HEK293 (cell line): ENCODE data around the gene WNT6.

Experiments
- HOXA7 ChIP-seq: sonication (generic); formaldehyde crosslinking; IDR thresholded peaks from 2 replicates; pipeline ENCODE4 v1.8.1; 2022; ENCODE audit warnings: missing genetic modification reagents, borderline replicate concordance
- HOXD13 ChIP-seq: sonication (generic); formaldehyde crosslinking; IDR thresholded peaks from 2 replicates; pipeline ENCODE4 v1.8.0; 2022; ENCODE audit warnings: missing genetic modification reagents, borderline replicate concordance
- MEIS1 ChIP-seq: sonication (generic); formaldehyde crosslinking; IDR thresholded peaks from 2 replicates; pipeline ENCODE4 v1.8.1; 2022; ENCODE audit warnings: missing genetic modification reagents, mild to moderate bottlenecking, borderline replicate concordance
- MYNN ChIP-seq: fragments of 450-650 bp; formaldehyde crosslinking; IDR thresholded peaks from 2 replicates; pipeline ENCODE4 v1.5.1; 2016; ENCODE audit warnings: missing biosample characterization, missing genetic modification characterization, borderline replicate concordance
- SP3 ChIP-seq: fragments of 450-650 bp; formaldehyde crosslinking; IDR thresholded peaks from 2 replicates; pipeline ENCODE4 v1.5.1; 2016; ENCODE audit warnings: missing biosample characterization, missing genetic modification characterization
- WT1 ChIP-seq: fragments of 450-650 bp; formaldehyde crosslinking; IDR thresholded peaks from 2 replicates; pipeline ENCODE4 v1.5.1; 2016; ENCODE audit warnings: missing biosample characterization, missing genetic modification characterization
- YY1 ChIP-seq: fragments of 450-650 bp; formaldehyde crosslinking; IDR thresholded peaks from 2 replicates; pipeline ENCODE4 v1.5.1; 2018; ENCODE audit warnings: missing biosample characterization, missing genetic modification characterization
- YY2 ChIP-seq: fragments of 450-650 bp; formaldehyde crosslinking; IDR thresholded peaks from 2 replicates; pipeline ENCODE4 v1.5.1; 2016; ENCODE audit warnings: missing biosample characterization, missing genetic modification characterization
- ZBTB17 ChIP-seq: fragments of 450-650 bp; formaldehyde crosslinking; IDR thresholded peaks from 2 replicates; pipeline ENCODE4 v1.5.1; 2016; ENCODE audit warnings: missing biosample characterization, missing genetic modification characterization
- ZFP69B ChIP-seq: fragments of 450-650 bp; formaldehyde crosslinking; IDR thresholded peaks from 2 replicates; pipeline ENCODE4 v1.5.1; 2016; ENCODE audit warnings: missing biosample characterization, missing genetic modification characterization
- ZNF121 ChIP-seq: fragments of 450-650 bp; formaldehyde crosslinking; IDR thresholded peaks from 2 replicates; pipeline ENCODE4 v1.5.1; 2016; ENCODE audit warnings: missing biosample characterization, missing genetic modification characterization
- ZNF157 ChIP-seq: fragments of 450-650 bp; formaldehyde crosslinking; IDR thresholded peaks from 2 replicates; pipeline ENCODE4 v1.5.1; 2016; ENCODE audit warnings: missing biosample characterization, missing genetic modification characterization
- ZNF2 ChIP-seq: fragments of 450-650 bp; formaldehyde crosslinking; IDR thresholded peaks from 2 replicates; pipeline ENCODE4 v1.5.1; 2016; ENCODE audit warnings: missing biosample characterization, missing genetic modification characterization
- ZNF211 ChIP-seq: fragments of 450-650 bp; formaldehyde crosslinking; IDR thresholded peaks from 2 replicates; pipeline ENCODE4 v1.5.1; 2016; ENCODE audit warnings: low read depth, missing biosample characterization, missing genetic modification characterization
- ZNF221 ChIP-seq: fragments of 450-650 bp; formaldehyde crosslinking; IDR thresholded peaks from 2 replicates; pipeline ENCODE4 v1.5.1; 2017; ENCODE audit warnings: missing biosample characterization, missing genetic modification characterization, borderline replicate concordance
- ZNF24 ChIP-seq: fragments of 450-650 bp; formaldehyde crosslinking; IDR thresholded peaks from 2 replicates; pipeline ENCODE4 v1.5.1; 2016; ENCODE audit warnings: missing biosample characterization, missing genetic modification characterization
- ZNF362 ChIP-seq: fragments of 450-650 bp; formaldehyde crosslinking; IDR thresholded peaks from 2 replicates; pipeline ENCODE4 v1.5.1; 2016; ENCODE audit warnings: missing biosample characterization, missing genetic modification characterization
- ZNF521 ChIP-seq: fragments of 450-650 bp; formaldehyde crosslinking; IDR thresholded peaks from 2 replicates; pipeline ENCODE4 v1.5.1; 2017; ENCODE audit warnings: missing biosample characterization, mild to moderate bottlenecking, missing genetic modification characterization
- ZNF548 ChIP-seq: fragments of 450-650 bp; formaldehyde crosslinking; IDR thresholded peaks from 2 replicates; pipeline ENCODE4 v1.5.1; 2016; ENCODE audit warnings: missing biosample characterization, missing genetic modification characterization
- ZNF585B ChIP-seq: fragments of 450-650 bp; formaldehyde crosslinking; IDR thresholded peaks from 2 replicates; pipeline ENCODE4 v1.5.1; 2016; ENCODE audit warnings: missing biosample characterization, missing genetic modification characterization
- ZNF629 ChIP-seq: fragments of 450-650 bp; formaldehyde crosslinking; IDR thresholded peaks from 2 replicates; pipeline ENCODE4 v1.5.1; 2017; ENCODE audit warnings: missing biosample characterization, missing genetic modification characterization
- ZNF645 ChIP-seq: fragments of 450-650 bp; formaldehyde crosslinking; IDR thresholded peaks from 2 replicates; pipeline ENCODE4; 2016; ENCODE audit warnings: missing biosample characterization, missing genetic modification characterization
- ZNF76 ChIP-seq: fragments of 450-650 bp; formaldehyde crosslinking; IDR thresholded peaks from 2 replicates; pipeline ENCODE4; 2016; ENCODE audit warnings: low read depth, missing biosample characterization, missing genetic modification characterization, borderline replicate concordance
- ZNF791 ChIP-seq: fragments of 450-650 bp; formaldehyde crosslinking; IDR thresholded peaks from 2 replicates; pipeline ENCODE4 v1.5.1; 2016; ENCODE audit warnings: missing biosample characterization, missing genetic modification characterization
- ZNF830 ChIP-seq: fragments of 450-650 bp; IDR thresholded peaks from 2 replicates; pipeline ENCODE4 v1.5.0; 2018; ENCODE audit warnings: missing biosample characterization, missing genetic modification characterization, low read depth, mild to moderate bottlenecking, moderate library complexity
- ZNF843 ChIP-seq: fragments of 450-650 bp; formaldehyde crosslinking; IDR thresholded peaks from 2 replicates; pipeline ENCODE4 v1.5.1; 2016; ENCODE audit warnings: missing biosample characterization, missing genetic modification characterization
- TF ChIP-seq, protein P1 (sequence below): fragments of 450-650 bp; formaldehyde crosslinking; IDR thresholded peaks from 2 replicates; pipeline ENCODE4 v1.5.1; 2017; ENCODE audit warnings: missing biosample characterization, missing genetic modification characterization
- TF ChIP-seq, protein P2 (sequence below): fragments of 450-650 bp; formaldehyde crosslinking; IDR thresholded peaks from 2 replicates; pipeline ENCODE4 v1.5.1; 2016; ENCODE audit warnings: missing biosample characterization, missing genetic modification characterization
- TF ChIP-seq, protein P3 (sequence below): fragments of 450-650 bp; formaldehyde crosslinking; IDR thresholded peaks from 2 replicates; pipeline ENCODE4 v1.5.1; 2016; ENCODE audit warnings: missing biosample characterization, missing genetic modification characterization

Gene WNT6

GRCh38 chr2:218908721-218909619, 49.4 kb downstream of the WNT6 start (continued):
- TF ChIP-seq, protein P1, sequence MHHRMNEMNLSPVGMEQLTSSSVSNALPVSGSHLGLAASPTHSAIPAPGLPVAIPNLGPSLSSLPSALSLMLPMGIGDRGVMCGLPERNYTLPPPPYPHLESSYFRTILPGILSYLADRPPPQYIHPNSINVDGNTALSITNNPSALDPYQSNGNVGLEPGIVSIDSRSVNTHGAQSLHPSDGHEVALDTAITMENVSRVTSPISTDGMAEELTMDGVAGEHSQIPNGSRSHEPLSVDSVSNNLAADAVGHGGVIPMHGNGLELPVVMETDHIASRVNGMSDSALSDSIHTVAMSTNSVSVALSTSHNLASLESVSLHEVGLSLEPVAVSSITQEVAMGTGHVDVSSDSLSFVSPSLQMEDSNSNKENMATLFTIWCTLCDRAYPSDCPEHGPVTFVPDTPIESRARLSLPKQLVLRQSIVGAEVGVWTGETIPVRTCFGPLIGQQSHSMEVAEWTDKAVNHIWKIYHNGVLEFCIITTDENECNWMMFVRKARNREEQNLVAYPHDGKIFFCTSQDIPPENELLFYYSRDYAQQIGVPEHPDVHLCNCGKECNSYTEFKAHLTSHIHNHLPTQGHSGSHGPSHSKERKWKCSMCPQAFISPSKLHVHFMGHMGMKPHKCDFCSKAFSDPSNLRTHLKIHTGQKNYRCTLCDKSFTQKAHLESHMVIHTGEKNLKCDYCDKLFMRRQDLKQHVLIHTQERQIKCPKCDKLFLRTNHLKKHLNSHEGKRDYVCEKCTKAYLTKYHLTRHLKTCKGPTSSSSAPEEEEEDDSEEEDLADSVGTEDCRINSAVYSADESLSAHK: no peak
- TF ChIP-seq MYNN (tag by site-specific recombination) (no peak), ZBTB17 (tag by site-specific recombination) (peak; percentile 57; the same call in 1 of the 2 replicates), ZNF629 (tag by site-specific recombination) (peak; percentile 71), ZNF645 (no peak), ZNF221 (tag by site-specific recombination) (no peak), ZNF521 (no peak), ZNF211 (tag by site-specific recombination) (no peak), ZNF548 (tag by site-specific recombination) (no peak), ZNF157 (no peak), ZNF830 (no peak), HOXA7 (CRISPR knock-in tag) (no peak), YY2 (no peak), WT1 (tag by site-specific recombination) (no peak), ZNF121 (tag by site-specific recombination) (no peak), ZNF843 (tag by site-specific recombination) (0 out of 2 replicates have a peak, but pooled peaks have one; percentile 65), ZNF362 (tag by site-specific recombination) (no peak), YY1 (tag by site-specific recombination) (no peak), HOXD13 (CRISPR knock-in tag) (0 out of 2 replicates have a peak, but pooled peaks have one; percentile 34), ZNF76 (tag by site-specific recombination) (peak; percentile 31; the same call in 1 of the 2 replicates), SP3 (tag by site-specific recombination) (peak; percentile 68; the same call in 1 of the 2 replicates), ZNF24 (tag by site-specific recombination) (no peak; the same call in 1 of the 2 replicates), ZFP69B (tag by site-specific recombination) (no peak), MEIS1 (CRISPR knock-in tag) (no peak), ZNF2 (tag by site-specific recombination) (no peak; the same call in 1 of the 2 replicates), ZNF791 (tag by site-specific recombination) (no peak), ZNF585B (tag by site-specific recombination) (no peak)
- TF ChIP-seq, protein P2, sequence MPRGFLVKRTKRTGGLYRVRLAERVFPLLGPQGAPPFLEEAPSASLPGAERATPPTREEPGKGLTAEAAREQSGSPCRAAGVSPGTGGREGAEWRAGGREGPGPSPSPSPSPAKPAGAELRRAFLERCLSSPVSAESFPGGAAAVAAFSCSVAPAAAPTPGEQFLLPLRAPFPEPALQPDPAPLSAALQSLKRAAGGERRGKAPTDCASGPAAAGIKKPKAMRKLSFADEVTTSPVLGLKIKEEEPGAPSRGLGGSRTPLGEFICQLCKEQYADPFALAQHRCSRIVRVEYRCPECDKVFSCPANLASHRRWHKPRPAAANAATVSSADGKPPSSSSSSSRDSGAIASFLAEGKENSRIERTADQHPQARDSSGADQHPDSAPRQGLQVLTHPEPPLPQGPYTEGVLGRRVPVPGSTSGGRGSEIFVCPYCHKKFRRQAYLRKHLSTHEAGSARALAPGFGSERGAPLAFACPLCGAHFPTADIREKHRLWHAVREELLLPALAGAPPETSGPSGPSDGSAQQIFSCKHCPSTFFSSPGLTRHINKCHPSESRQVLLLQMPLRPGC: 0 out of 2 replicates have a peak, but pooled peaks have one; percentile 32
- TF ChIP-seq, protein P3, sequence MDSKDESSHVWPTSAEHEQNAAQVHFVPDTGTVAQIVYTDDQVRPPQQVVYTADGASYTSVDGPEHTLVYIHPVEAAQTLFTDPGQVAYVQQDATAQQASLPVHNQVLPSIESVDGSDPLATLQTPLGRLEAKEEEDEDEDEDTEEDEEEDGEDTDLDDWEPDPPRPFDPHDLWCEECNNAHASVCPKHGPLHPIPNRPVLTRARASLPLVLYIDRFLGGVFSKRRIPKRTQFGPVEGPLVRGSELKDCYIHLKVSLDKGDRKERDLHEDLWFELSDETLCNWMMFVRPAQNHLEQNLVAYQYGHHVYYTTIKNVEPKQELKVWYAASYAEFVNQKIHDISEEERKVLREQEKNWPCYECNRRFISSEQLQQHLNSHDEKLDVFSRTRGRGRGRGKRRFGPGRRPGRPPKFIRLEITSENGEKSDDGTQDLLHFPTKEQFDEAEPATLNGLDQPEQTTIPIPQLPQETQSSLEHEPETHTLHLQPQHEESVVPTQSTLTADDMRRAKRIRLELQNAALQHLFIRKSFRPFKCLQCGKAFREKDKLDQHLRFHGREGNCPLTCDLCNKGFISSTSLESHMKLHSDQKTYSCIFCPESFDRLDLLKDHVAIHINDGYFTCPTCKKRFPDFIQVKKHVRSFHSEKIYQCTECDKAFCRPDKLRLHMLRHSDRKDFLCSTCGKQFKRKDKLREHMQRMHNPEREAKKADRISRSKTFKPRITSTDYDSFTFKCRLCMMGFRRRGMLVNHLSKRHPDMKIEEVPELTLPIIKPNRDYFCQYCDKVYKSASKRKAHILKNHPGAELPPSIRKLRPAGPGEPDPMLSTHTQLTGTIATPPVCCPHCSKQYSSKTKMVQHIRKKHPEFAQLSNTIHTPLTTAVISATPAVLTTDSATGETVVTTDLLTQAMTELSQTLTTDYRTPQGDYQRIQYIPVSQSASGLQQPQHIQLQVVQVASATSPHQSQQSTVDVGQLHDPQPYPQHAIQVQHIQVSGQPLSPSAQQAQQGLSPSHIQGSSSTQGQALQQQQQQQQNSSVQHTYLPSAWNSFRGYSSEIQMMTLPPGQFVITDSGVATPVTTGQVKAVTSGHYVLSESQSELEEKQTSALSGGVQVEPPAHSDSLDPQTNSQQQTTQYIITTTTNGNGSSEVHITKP (tag by site-specific recombination): peak; percentile 75
